GM12878 (cell line): ENCODE data around the gene STT3B. TPM values are rescaled to one million over a fixed set of nuclear protein-coding genes. Genes with fewer than 3 reads are reported as not detected.

ENCODE experiments used
- CBFB ChIP-seq: IDR thresholded peaks from 2 replicates; pipeline ENCODE4 v1.6.1; 2016; ENCODE audit warnings: antibody characterized with exemption, low read depth
- CBX5 ChIP-seq: sonication (generic); IDR thresholded peaks from 2 replicates; pipeline ENCODE4 v1.6.1; 2016; ENCODE audit warnings: low read depth, moderate library complexity, mild to moderate bottlenecking, inconsistent platforms
- EP300 ChIP-seq, 2 experiments: fragments of 150-350 bp in 1 of 2; IDR thresholded peaks; 2 replicates each; pipeline ENCODE4 v1.6.1; 2011 to 2012; ENCODE audit warnings: low read depth in 2 of 2, low read length in 2 of 2, borderline replicate concordance in 1 of 2, improper control_type of control experiment in 1 of 2, inconsistent platforms in 1 of 2; ENCODE audit not compliant: control insufficient read depth in 1 of 2
- FOXM1 ChIP-seq: IDR thresholded peaks from 2 replicates; pipeline ENCODE4 v1.6.1; 2012; ENCODE audit warnings: low read depth, mild to moderate bottlenecking, inconsistent platforms, low read length, moderate library complexity
- GABPA ChIP-seq: IDR thresholded peaks from 2 replicates; pipeline ENCODE4 v1.6.1; 2014; ENCODE audit warnings: antibody characterized with exemption, low read depth, mild to moderate bottlenecking, inconsistent platforms
- IKZF1 ChIP-seq: fragments of 450-650 bp; conservative IDR thresholded peaks from 2 replicates; pipeline ENCODE4 v1.6.1; 2017; ENCODE audit warnings: antibody characterized with exemption, mild to moderate bottlenecking
- MLLT1 ChIP-seq: fragments of 450-650 bp; IDR thresholded peaks from 2 replicates; pipeline ENCODE4 v1.6.1; 2016; ENCODE audit warnings: mild to moderate bottlenecking
- RUNX3 ChIP-seq: IDR thresholded peaks from 2 replicates; pipeline ENCODE4 v1.6.1; 2012; ENCODE audit warnings: low read length, inconsistent platforms
- ZNF274 ChIP-seq: IDR thresholded peaks from one replicate; pipeline ENCODE4 v1.8.0; 2011; ENCODE audit not compliant: insufficient read length, insufficient read depth
- polyA plus RNA-seq, 11 experiments: library from polyadenylated mRNA; depleted of rRNA in 4 of 11; unstranded in 6 of 11; stranded (reverse) in 5 of 11; fragments of >200 nt; fragmentation: Nextera tagmentation in 4 of 11; fragmentation: Illumina TruSeq in 1 of 11; extraction: Ambion mirVana in 4 of 11; extraction: Trizol in 1 of 11; gene quantifications; 1 replicate in 1 of 11; 2 replicates in 10 of 11; pipeline versions ENCODE4 v1.2.1 to v1.2.3, GENCODE V29; 2011 to 2016; ENCODE audit warnings: inconsistent platforms in 2 of 11, missing spikeins in 2 of 11, low read depth in 1 of 11
- total RNA-seq, 4 experiments: library from RNA; depleted of rRNA in 3 of 4; stranded (reverse); fragments of >200 nt in 3 of 4; fragmentation: Illumina TruSeq in 1 of 4; extraction: Trizol in 1 of 4; gene quantifications; 2 replicates each; pipeline versions ENCODE4 v1.2.1 to v1.2.3, GENCODE V29; 2013 to 2021
- TF ChIP-seq, protein P1 (sequence below): IDR thresholded peaks from 2 replicates; pipeline ENCODE4 v1.6.1; 2012; ENCODE audit warnings: low read depth, low read length, improper control_type of control experiment
- TF ChIP-seq, protein P2 (sequence below): IDR thresholded peaks from 2 replicates; pipeline ENCODE4 v1.6.1; 2012; ENCODE audit warnings: mild to moderate bottlenecking, low read depth, low read length

Gene STT3B
- total and polyA plus RNA-seq, 10 of the 15 experiments (the other 5 are each of a cell fraction or from before 2014, with no cell fraction given): 19.9 to 208 (median 79.6) TPM

GRCh38 chr3:31622636-31623288 lies 90.0 kb downstream of the STT3B start (continued):
- TF ChIP-seq, protein P1, sequence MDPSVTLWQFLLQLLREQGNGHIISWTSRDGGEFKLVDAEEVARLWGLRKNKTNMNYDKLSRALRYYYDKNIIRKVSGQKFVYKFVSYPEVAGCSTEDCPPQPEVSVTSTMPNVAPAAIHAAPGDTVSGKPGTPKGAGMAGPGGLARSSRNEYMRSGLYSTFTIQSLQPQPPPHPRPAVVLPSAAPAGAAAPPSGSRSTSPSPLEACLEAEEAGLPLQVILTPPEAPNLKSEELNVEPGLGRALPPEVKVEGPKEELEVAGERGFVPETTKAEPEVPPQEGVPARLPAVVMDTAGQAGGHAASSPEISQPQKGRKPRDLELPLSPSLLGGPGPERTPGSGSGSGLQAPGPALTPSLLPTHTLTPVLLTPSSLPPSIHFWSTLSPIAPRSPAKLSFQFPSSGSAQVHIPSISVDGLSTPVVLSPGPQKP: no peak
- TF ChIP-seq FOXM1 (0 out of 2 replicates have a peak, but pooled peaks have one; percentile 41), RUNX3 (peak; percentile 98), GABPA (no peak), EP300 (IDR thresholded peaks at IDR 0.05; ENCODE audit: borderline replicate concordance in 1 of 2, control insufficient read depth in 1 of 2, low read depth in 2 of 2, low read length in 2 of 2) (peak; percentile 84 to 85), IKZF1 (peak; percentile 61; the same call in 1 of the 2 replicates), ZNF274 (no peak), CBX5 (peak; percentile 51; the same call in 1 of the 2 replicates), MLLT1 (peak; percentile 94), CBFB (peak; percentile 62; the same call in 1 of the 2 replicates)
- TF ChIP-seq, protein P2, sequence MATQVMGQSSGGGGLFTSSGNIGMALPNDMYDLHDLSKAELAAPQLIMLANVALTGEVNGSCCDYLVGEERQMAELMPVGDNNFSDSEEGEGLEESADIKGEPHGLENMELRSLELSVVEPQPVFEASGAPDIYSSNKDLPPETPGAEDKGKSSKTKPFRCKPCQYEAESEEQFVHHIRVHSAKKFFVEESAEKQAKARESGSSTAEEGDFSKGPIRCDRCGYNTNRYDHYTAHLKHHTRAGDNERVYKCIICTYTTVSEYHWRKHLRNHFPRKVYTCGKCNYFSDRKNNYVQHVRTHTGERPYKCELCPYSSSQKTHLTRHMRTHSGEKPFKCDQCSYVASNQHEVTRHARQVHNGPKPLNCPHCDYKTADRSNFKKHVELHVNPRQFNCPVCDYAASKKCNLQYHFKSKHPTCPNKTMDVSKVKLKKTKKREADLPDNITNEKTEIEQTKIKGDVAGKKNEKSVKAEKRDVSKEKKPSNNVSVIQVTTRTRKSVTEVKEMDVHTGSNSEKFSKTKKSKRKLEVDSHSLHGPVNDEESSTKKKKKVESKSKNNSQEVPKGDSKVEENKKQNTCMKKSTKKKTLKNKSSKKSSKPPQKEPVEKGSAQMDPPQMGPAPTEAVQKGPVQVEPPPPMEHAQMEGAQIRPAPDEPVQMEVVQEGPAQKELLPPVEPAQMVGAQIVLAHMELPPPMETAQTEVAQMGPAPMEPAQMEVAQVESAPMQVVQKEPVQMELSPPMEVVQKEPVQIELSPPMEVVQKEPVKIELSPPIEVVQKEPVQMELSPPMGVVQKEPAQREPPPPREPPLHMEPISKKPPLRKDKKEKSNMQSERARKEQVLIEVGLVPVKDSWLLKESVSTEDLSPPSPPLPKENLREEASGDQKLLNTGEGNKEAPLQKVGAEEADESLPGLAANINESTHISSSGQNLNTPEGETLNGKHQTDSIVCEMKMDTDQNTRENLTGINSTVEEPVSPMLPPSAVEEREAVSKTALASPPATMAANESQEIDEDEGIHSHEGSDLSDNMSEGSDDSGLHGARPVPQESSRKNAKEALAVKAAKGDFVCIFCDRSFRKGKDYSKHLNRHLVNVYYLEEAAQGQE: no peak
